K562 (cell line): ENCODE measurements around the gene SPINK4. TPM values are rescaled to one million over a fixed set of nuclear protein-coding genes. Genes with fewer than 3 reads are reported as not detected.
A peak's percentile ranks its signal among the peaks of the same experiment; 100 is the strongest.

Experiments
- CBX1 ChIP-seq: sonication (generic); IDR thresholded peaks from 2 replicates; pipeline ENCODE4 v1.6.1; 2016; ENCODE audit warnings: antibody characterized with exemption, low read depth, mild to moderate bottlenecking
- CC2D1A ChIP-seq: fragments of 450-650 bp; IDR thresholded peaks from 2 replicates; pipeline ENCODE4 v1.6.1; 2017; ENCODE audit warnings: mild to moderate bottlenecking
- ESRRA ChIP-seq: fragments of 450-650 bp; IDR thresholded peaks from 2 replicates; pipeline ENCODE4 v1.6.1; 2014; ENCODE audit warnings: low read depth, mild to moderate bottlenecking, moderate library complexity, borderline replicate concordance
- HDAC1 ChIP-seq, 2 experiments: fragments of 450-650 bp; IDR thresholded peaks; 2 replicates each; pipeline ENCODE4 v1.6.1; 2016 to 2017; ENCODE audit warnings: inconsistent platforms in 1 of 2, mild to moderate bottlenecking in 1 of 2, moderate library complexity in 1 of 2
- KLF1 ChIP-seq: fragments of 450-650 bp; IDR thresholded peaks from 2 replicates; pipeline ENCODE4 v1.6.1; 2016; ENCODE audit warnings: missing genetic modification characterization, missing compliant biosample characterization
- MLLT1 ChIP-seq, 2 experiments: fragments of 450-650 bp; IDR thresholded peaks; 2 replicates each; pipeline ENCODE4 v1.6.1; 2016
- MTA3 ChIP-seq: fragments of 450-650 bp; formaldehyde crosslinking; IDR thresholded peaks from 2 replicates; pipeline ENCODE4 v1.6.1; 2017; ENCODE audit warnings: mild to moderate bottlenecking, borderline replicate concordance
- NR2C2 ChIP-seq, 2 experiments: fragments of 200-800 bp in 1 of 2; sonication (Bioruptor generic) in 1 of 2; sonication (generic) in 1 of 2; formaldehyde crosslinking in 1 of 2; IDR thresholded peaks; 2 replicates each; pipeline versions ENCODE4 v1.6.1 to v1.8.0; 2016 to 2022; ENCODE audit warnings: mild to moderate bottlenecking in 1 of 2, missing compliant biosample characterization in 1 of 2, missing genetic modification characterization in 1 of 2, missing genetic modification reagents in 1 of 2
- RAD51 ChIP-seq: fragments of 450-650 bp; IDR thresholded peaks from 2 replicates; pipeline ENCODE4 v1.7.1; 2016; ENCODE audit warnings: low read depth, mild to moderate bottlenecking, borderline replicate concordance
- RERE ChIP-seq: sonication (generic); formaldehyde crosslinking; IDR thresholded peaks from 2 replicates; pipeline ENCODE4 v1.8.0; 2023; ENCODE audit warnings: missing genetic modification reagents, mild to moderate bottlenecking, borderline replicate concordance
- SMARCA5 ChIP-seq: fragments of 450-650 bp; IDR thresholded peaks from 2 replicates; pipeline ENCODE4 v1.6.1; 2016
- SNRNP70 ChIP-seq: fragments of 200-400 bp; formaldehyde crosslinking; optimal IDR thresholded peaks from 2 replicates; pipeline ENCODE3; 2017; ENCODE audit warnings: low read depth, low read length
- TFE3 ChIP-seq: fragments of 450-650 bp; formaldehyde crosslinking; IDR thresholded peaks from 2 replicates; pipeline ENCODE4 v1.4.0; 2020; ENCODE audit warnings: mild to moderate bottlenecking, mixed read lengths
- TRIM25 ChIP-seq: fragments of 450-650 bp; IDR thresholded peaks from 2 replicates; pipeline ENCODE4 v1.7.0; 2016; ENCODE audit warnings: borderline replicate concordance
- YY1 ChIP-seq, 3 experiments: IDR thresholded peaks; 2 replicates each; pipeline ENCODE4 v1.6.1; 2011; ENCODE audit warnings: low read length in 2 of 3, mild to moderate bottlenecking in 2 of 3, moderate library complexity in 2 of 3, borderline replicate concordance in 1 of 3, control low read depth in 1 of 3, low read depth in 1 of 3; ENCODE audit not compliant: insufficient read depth in 3 of 3, insufficient replicate concordance in 2 of 3, control insufficient read depth in 1 of 3, insufficient read length in 1 of 3; ENCODE audit errors: extremely low read depth in 1 of 3
- ZBTB17 ChIP-seq: fragments of 450-650 bp; formaldehyde crosslinking; IDR thresholded peaks from 2 replicates; pipeline ENCODE4 v1.4.0; 2020; ENCODE audit warnings: mild to moderate bottlenecking
- ZNF232 ChIP-seq: sonication (generic); formaldehyde crosslinking; IDR thresholded peaks from 2 replicates; pipeline ENCODE4 v1.8.0; 2022; ENCODE audit warnings: mild to moderate bottlenecking, missing genetic modification reagents
- polyA plus RNA-seq, 8 experiments: library from polyadenylated mRNA; depleted of rRNA in 4 of 8; stranded (reverse) in 5 of 8; unstranded in 3 of 8; fragments of >200 nt; fragmentation: Nextera tagmentation in 2 of 8; fragmentation: Illumina TruSeq in 1 of 8; extraction: Ambion mirVana in 2 of 8; extraction: Trizol in 1 of 8; gene quantifications; 2 replicates each; pipeline versions ENCODE4 v1.2.1 to v1.2.3, GENCODE V29; 2011 to 2014; ENCODE audit warnings: inconsistent platforms in 1 of 8, missing spikeins in 1 of 8
- total RNA-seq, 7 experiments: library from RNA; depleted of rRNA in 6 of 7; stranded (reverse); fragments of >200 nt in 6 of 7; fragmentation: Illumina TruSeq in 2 of 7; extraction: Trizol in 2 of 7; gene quantifications; 2 replicates each; pipeline versions ENCODE4 v1.2.1 to v1.2.3, GENCODE V29; 2011 to 2021; ENCODE audit warnings: low replicate concordance in 1 of 7

Gene SPINK4
- total and polyA plus RNA-seq, 9 of the 15 experiments (the other 6 are each of a cell fraction or from before 2014, with no cell fraction given), result 0.74 to 5.5 (median 2.1) TPM; not detected in 2

- TF ChIP-seq TFE3 (CRISPR knock-in tag) (peak; percentile 56), CC2D1A (no peak), YY1 (IDR thresholded peaks at IDR 0.05; ENCODE audit: borderline replicate concordance in 1 of 3, control insufficient read depth in 1 of 3, extremely low read depth in 1 of 3, insufficient read depth in 3 of 3, insufficient read length in 1 of 3, insufficient replicate concordance in 2 of 3, low read depth in 1 of 3, low read length in 2 of 3) (peak in 2 of 3 experiments; percentile 22 to 65), MTA3 (no peak), HDAC1 (IDR thresholded peaks at IDR 0.05) (peak in 1 of 2 experiments; percentile 64; a peak in 2 of 4 replicates), CBX1 (no peak), ZNF232 (CRISPR knock-in tag) (0 out of 2 replicates have a peak, but pooled peaks have one; percentile 60), KLF1 (no peak), SMARCA5 (0 out of 2 replicates have a peak, but pooled peaks have one; percentile 34), RAD51 (peak; percentile 82), NR2C2 (CRISPR knock-in tag; IDR thresholded peaks at IDR 0.05) (no peak), NR2C2 (tag; IDR thresholded peaks at IDR 0.05) (no peak), MLLT1 (IDR thresholded peaks at IDR 0.05) (0 out of 4 replicates have a peak, but pooled peaks of 1 of the 2 experiments have one; percentile 11), ZBTB17 (CRISPR knock-in tag) (no peak), SNRNP70 (no peak), TRIM25 (no peak), RERE (no peak), ESRRA (peak; percentile 52)
These were observed 24.1 kb downstream of the SPINK4 start (continued) for GRCh38 chr9:33264003-33264472.
